ENCODE results near the gene FUT3. TPM values are rescaled to one million over a fixed set of nuclear protein-coding genes. Genes with fewer than 3 reads are reported as not detected.
"Not testable (repeated sequence)": the region's sequence is repeated elsewhere in the genome, so short reads cannot be mapped to it uniquely, and the experiment has no call there.

FUT3 gene
- total RNA-seq, 1 donor from 2014 or later = 1.4 TPM

- Mint-ChIP-seq H3K27ac (ENCODE audit: unreplicated experiment) (no peak overlapping the region), H3K4me1 (ENCODE audit: unreplicated experiment) (no peaks in the 10 kb centered on the region), H3K36me3 (ENCODE audit: low read depth, unreplicated experiment) (no peaks in the 10 kb centered on the region), H3K27me3 (ENCODE audit: unreplicated experiment) (no peaks in the 10 kb centered on the region), H3K4me3 (ENCODE audit: unreplicated experiment) (no peak overlapping the region), H3K9me3 (ENCODE audit: unreplicated experiment) (no peaks in the 10 kb centered on the region)
- DNase-seq (ENCODE audit: low spot score) = no peak
- TF ChIP-seq CTCF (IDR thresholded peaks at IDR 0.05; ENCODE audit: unreplicated experiment) = no peak
These were observed 26.2 kb upstream of the FUT3 start for GRCh38 chr19:5877427-5877826.

GRCh38 chr19:5874496-5874895 lies 23.2 kb upstream of the FUT3 start:
- H3K27ac Mint-ChIP-seq (ENCODE audit: unreplicated experiment); H3K36me3 Mint-ChIP-seq (ENCODE audit: low read depth, unreplicated experiment); H3K4me3 Mint-ChIP-seq (ENCODE audit: unreplicated experiment); H3K27me3 Mint-ChIP-seq (ENCODE audit: unreplicated experiment); DNase-seq (ENCODE audit: low spot score); H3K9me3 Mint-ChIP-seq (ENCODE audit: unreplicated experiment); H3K4me1 Mint-ChIP-seq (ENCODE audit: unreplicated experiment): not testable (repeated sequence)

- Mint-ChIP-seq H3K4me3 (ENCODE audit: unreplicated experiment) (no peak overlapping the region), H3K27me3 (ENCODE audit: unreplicated experiment) (peaks cover 2% of the 10 kb centered on the region), H3K4me1 (ENCODE audit: unreplicated experiment) (no peaks in the 10 kb centered on the region), H3K9me3 (ENCODE audit: unreplicated experiment) (no peaks in the 10 kb centered on the region), H3K27ac (ENCODE audit: unreplicated experiment) (no peak overlapping the region), H3K36me3 (ENCODE audit: low read depth, unreplicated experiment) (no peaks in the 10 kb centered on the region)
- no peak for DNase-seq (ENCODE audit: low spot score)
- TF ChIP-seq CTCF (IDR thresholded peaks at IDR 0.05; ENCODE audit: unreplicated experiment) = no peak
These were observed 22.5 kb upstream of the FUT3 start for GRCh38 chr19:5873617-5874199.

GRCh38 chr19:5870986-5871394 lies 19.7 kb upstream of the FUT3 start:
- H3K4me3 Mint-ChIP-seq (ENCODE audit: unreplicated experiment) = no peak overlapping the region
- TF ChIP-seq CTCF (IDR thresholded peaks at IDR 0.05; ENCODE audit: unreplicated experiment) = no peak
- H3K4me1 Mint-ChIP-seq (ENCODE audit: unreplicated experiment) = no peaks in the 10 kb centered on the region
- no peak overlapping the region for H3K27ac Mint-ChIP-seq (ENCODE audit: unreplicated experiment)
- H3K27me3 Mint-ChIP-seq (ENCODE audit: unreplicated experiment) = peaks cover 5% of the 10 kb centered on the region
- H3K36me3 Mint-ChIP-seq (ENCODE audit: low read depth, unreplicated experiment) = no peaks in the 10 kb centered on the region
- H3K9me3 Mint-ChIP-seq (ENCODE audit: unreplicated experiment) = no peaks in the 10 kb centered on the region
- no peak for DNase-seq (ENCODE audit: low spot score)

GRCh38 chr19:5867201-5868136 lies 16.2 kb upstream of the FUT3 start:
- Mint-ChIP-seq H3K27me3 (ENCODE audit: unreplicated experiment) (peaks cover 17% of the 10 kb centered on the region), H3K4me3 (ENCODE audit: unreplicated experiment) (no peak overlapping the region), H3K27ac (ENCODE audit: unreplicated experiment) (no peak overlapping the region), H3K36me3 (ENCODE audit: low read depth, unreplicated experiment) (no peaks in the 10 kb centered on the region), H3K9me3 (ENCODE audit: unreplicated experiment) (no peaks in the 10 kb centered on the region), H3K4me1 (ENCODE audit: unreplicated experiment) (no peaks in the 10 kb centered on the region)
- DNase-seq (ENCODE audit: low spot score) = no peak
- TF ChIP-seq CTCF (IDR thresholded peaks at IDR 0.05; ENCODE audit: unreplicated experiment) = no peak

All from endothelial cell (in vitro differentiated cells).